Measurements from ENCODE around the gene CST6.

Gene CST6

DNA sequence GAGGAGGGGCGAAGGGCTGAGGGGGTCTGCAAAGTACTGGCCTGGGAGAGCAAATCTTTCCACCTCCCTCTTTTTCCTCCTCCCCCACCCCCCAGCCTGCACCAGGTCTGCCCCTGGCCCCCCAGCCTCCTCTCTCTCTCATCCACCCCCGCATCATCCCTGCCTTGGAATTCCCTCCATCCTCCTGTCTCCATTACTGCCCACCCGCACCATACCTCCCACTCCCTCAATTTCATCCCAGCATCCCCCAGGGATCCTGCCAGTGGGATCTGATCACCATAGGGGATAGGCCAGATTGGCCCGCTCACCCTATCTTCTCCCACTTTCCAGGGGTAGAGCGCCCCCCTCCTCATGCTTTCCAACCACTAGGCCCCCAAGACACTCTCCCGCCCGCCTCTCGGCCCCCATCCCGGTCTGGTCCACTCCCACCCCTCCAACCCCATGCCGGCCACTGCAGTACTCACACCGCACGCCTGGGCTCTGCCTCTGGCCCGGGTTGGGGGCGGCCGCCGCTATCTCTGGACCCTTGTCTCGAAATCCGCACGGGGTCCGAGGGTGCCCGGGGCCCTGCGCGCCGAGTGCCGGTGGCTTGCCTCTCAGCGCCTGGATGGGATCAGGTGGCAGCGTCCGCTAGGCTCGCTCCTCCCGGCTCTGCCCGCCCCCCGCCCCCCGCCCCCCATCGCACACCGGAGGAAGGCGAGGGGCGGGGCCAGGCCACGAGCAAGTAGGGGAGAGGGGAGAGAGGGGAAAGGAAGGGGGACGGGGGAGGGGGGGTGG lies 36.9 kb downstream of the CST6 start, which contains the start of gene GAL3ST3:
Gene GAL3ST3 (minus strand): TSS at position 615 of the 777 bp plus-strand sequence. CDS start 3,746 bp downstream, outside the sequence.
- no peak for DNase-seq

DNA sequence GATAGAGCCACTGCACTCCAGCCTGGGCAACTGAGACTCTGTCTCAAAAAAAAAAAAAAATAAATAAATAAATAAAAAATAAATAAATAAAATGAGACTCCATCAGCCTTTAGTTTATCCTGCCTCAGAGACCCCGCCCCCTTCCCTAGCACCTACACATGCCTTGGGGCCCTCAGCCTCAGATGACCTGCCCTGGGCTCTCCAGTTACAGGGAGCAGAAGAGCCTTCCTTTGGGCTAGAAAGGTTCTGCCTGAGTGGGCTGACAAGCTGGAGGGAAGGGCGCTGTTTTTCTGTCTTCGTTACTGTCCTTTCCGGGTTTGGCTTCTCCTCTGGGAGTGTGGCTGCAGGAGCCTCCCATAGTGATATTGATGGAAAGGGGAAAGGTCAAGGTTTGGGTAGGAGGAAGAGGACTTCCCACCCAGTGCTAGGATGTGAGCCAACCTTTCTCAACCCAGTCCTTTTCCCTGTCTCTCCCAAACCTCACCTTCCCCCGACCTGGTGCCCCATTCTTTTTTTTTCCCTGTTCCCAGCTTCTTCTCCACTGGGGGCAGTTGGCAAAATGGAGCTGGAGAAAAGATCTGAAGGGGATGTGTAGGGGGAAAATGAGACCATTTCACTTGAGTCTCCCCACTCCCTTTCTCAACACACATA lies 38.9 kb downstream of the CST6 start:
- peak; percentile 54 for DNase-seq

DNA sequence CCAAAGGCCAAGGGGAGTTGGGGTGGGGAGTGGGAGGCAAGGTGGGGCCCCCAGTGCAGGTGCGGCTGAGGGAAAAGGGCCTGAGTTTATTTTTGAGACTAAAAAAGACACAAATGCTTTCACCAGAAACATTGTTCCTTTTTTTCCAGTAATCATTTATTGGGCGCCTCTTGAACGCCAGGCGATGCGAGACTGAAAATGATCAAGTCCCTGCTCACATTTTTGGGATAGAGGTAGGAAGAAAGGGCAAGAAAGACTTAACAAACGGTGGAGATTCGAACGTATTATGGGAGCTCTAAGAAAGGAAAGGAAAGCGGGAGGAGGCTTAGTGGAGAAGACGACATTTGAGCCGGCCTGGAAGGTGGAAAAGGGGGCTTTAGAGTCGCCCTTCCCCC lies 39.6 kb downstream of the CST6 start:
- DNase-seq: no peak

DNA sequence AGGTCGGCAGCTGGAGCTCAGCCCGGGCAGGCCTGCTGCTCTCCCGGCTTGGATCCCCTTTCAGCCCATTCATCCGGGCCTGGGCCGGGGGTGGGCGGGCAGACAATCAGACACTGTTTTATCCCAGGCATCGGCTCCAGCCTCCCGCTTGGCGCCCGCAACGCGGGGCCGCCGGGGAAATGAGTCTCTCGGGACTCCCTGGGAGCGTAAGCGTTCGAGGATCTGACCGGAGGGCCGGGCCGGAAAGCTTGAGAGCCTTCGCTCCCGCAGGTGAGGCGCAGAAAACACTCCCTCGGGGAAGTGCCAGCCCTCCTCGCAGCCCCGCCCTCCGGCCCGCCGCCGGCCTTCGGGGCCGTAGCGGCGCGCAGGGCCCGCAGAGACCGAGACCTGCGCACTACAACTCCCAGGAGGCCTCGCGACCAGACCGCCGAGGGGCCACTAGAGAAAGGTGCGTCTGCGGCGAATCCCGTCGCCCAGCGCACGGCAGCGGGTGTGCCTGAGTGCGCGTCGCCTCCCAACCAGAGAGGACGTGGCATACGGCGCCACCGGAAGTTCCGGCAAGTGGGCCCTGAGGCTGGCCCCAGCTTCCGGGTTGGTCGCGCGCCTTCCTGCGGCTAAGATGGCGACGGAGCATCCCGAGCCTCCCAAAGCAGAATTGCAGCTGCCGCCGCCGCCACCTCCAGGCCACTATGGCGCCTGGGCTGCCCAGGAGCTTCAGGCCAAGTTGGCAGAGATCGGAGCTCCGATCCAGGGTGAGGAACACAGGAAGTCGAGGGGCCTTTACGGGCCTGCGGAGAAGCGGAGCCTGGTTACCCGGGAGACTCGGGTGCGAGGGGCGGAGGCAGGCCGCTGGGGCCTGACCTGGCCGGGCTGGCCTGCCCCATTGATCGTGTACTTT lies 40.2 kb downstream of the CST6 start, which contains the start of gene SF3B2:
Gene SF3B2 (plus strand): TSS at position 599 of the 898 bp plus-strand sequence. CDS start 21 bp downstream, at position 620.
- DNase-seq: peak; percentile 91

DNA sequence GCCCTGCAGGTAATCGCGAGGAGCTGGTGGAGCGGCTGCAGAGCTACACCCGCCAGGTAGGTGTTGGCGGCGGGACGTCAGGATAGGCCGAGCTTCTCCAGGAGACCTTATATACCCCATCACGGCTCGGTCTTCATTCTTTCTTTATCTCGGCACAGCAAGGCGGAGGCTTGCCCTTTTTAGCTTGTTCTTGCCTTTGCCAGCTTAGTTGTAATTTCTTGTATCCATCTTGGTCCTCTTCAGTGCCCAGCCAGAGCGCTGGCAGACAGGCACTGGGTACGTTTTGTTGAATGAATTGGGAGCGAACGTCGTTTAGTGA lies 40.8 kb downstream of the CST6 start:
- no peak for DNase-seq

DNA sequence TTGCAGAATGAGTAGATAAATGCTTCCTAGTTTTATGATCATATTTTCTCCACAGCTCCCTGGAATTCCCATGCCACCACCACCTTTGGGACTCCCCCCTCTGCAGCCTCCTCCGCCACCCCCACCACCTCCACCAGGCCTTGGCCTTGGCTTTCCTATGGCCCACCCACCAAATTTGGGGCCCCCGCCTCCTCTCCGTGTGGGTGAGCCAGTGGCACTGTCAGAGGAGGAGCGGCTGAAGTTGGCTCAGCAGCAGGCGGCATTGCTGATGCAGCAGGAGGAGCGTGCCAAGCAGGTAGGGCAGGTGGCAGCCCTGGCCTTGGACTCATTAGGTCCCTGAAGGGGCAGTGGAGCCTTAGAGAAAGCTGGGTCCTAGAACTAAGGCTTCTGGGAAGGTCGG lies 43.2 kb downstream of the CST6 start:
- DNase-seq: no peak

DNA sequence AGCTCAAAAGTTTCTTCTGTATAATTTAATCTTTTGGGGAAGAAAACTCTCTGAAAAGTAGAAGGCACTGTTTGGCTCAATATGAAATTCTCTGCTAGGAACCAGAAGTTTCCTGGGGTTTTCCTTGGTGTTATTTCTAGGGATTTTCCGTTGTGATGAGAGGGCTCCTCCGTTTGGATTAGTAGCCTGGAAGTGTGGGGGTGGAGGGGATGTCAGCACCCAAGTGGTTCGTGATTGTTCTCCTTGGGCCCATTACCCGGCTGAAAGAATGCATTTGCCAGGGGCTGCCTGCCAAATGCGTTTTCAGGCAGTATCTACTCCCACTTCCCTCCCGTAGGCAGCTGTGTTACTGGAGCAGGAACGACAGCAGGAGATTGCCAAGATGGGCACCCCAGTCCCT lies 44.7 kb downstream of the CST6 start:
- DNase-seq: no peak

DNA sequence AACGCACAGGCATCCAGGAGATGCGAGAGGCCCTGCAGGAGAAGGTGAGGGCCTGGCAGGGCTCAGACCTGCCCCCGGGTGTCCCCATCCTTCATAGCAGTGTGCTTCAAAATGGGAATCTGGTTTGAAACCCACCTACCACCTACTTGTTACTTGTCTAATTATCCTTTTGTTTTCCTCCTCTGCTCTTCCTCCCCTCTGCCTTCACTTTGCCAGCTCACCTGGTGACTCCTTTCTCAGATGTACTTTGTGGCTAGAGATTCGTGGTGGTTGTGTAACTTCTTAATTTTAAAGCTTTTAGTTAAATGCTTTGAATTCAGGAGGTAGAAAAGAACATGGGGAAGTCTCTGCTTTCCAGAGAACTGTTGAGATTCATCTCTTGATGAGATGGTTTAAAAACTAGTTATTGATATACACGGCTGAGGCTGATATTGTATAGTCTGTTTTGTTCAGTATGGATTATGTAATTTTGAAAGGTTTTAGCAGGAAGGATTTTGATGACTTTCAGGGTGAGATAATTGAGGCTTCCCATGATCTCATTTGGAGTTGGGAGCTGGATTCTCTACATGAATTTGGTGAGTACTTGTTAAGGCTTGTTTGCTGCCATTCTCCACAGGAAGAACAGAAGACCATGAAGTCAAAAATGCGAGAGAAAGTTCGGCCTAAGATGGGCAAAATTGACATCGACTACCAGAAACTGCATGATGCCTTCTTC lies 48.3 kb downstream of the CST6 start:
- DNase-seq: no peak

DNA sequence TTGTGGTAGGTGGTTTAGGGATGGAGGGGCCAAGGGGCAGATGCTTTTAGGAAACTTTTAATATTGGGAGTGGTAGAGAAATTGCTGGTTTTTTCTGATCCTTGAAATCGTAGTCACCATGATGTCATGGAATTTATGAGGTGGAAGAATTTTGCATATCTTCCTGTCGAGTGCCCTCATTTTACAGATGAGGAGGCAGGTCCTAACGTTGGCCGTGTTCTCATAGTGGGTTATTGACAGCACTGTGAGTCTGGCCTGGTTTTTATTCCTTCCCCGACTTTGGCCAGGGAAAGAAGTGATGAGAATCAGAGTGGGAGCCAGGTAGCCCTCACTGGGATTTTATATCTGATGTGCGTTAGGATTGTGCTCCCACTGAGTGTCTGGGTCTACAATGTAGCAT lies 49.5 kb downstream of the CST6 start:
- no peak for DNase-seq

DNA sequence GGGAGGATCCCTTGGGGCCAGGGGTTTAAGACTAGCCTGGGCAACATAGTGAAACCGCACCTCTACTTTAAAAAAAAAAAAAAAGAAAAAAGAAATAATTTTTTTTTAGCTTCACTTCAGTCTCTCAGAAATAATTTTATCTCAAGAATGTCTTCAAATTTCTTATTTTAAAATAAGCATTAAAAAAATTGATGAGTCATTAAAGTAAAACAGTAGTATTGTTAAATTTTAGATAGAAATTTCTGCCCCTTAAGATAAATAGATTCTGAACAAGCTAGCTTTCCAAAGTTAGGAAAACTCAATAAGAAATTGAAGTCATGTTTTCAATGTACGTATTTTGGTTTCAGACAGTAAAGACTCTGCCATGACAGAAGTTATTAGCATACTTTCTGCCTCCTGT lies 50.6 kb downstream of the CST6 start:
- DNase-seq: no peak

All from NCI-H2107 (cell line).